ENCODE data around the gene BUD13. TPM values are rescaled to one million over a fixed set of nuclear protein-coding genes. Genes with fewer than 3 reads are reported as not detected.
A peak's percentile ranks its signal among the peaks of the same experiment; 100 is the strongest.

Gene BUD13
- total RNA-seq, 1 experiment from 2014 or later, result 10.4 TPM

GRCh38 chr11:116788975-116789374 is 16.2 kb upstream of the BUD13 start:
- Mint-ChIP-seq H3K36me3 (ENCODE audit: insufficient read depth, unreplicated experiment) (peaks cover 33% of the 10 kb centered on the region), H3K4me1 (ENCODE audit: low read depth, unreplicated experiment) (peaks cover 17% of the 10 kb centered on the region), H3K27ac (ENCODE audit: unreplicated experiment) (no peak overlapping the region)

GRCh38 chr11:116788534-116788933 is 15.7 kb upstream of the BUD13 start:
- BruUV-seq (replicated peaks), result no TSS peak
- intact Hi-C loops (cut with micrococcal nuclease; ENCODE audit: unreplicated experiment), result no loop called here
- Mint-ChIP-seq H3K27me3 (ENCODE audit: unreplicated experiment) (no peaks in the 10 kb centered on the region), H3K4me3 (ENCODE audit: low read depth, unreplicated experiment) (peak overlapping the region; percentile 90), H3K4me1 (ENCODE audit: low read depth, unreplicated experiment) (peaks cover 17% of the 10 kb centered on the region), H3K27ac (ENCODE audit: unreplicated experiment) (peak overlapping the region; percentile 96), H3K9me3 (ENCODE audit: low read depth, unreplicated experiment) (no peaks in the 10 kb centered on the region), H3K36me3 (ENCODE audit: insufficient read depth, unreplicated experiment) (peaks cover 33% of the 10 kb centered on the region)
- no peak for TF ChIP-seq CTCF (IDR thresholded peaks at IDR 0.05; ENCODE audit: unreplicated experiment)
- no peak for DNase-seq
- CTCF ChIA-PET, result interaction anchor here (1.1 to 1.7 kb wide), 2 partner anchors 48 to 318 kb away, joined by 3 to 10 read pairs; no protein-coding TSS in a partner anchor

More at GRCh38 chr11:116788975-116789374, 16.2 kb upstream of the BUD13 start:
- no peak for TF ChIP-seq CTCF (IDR thresholded peaks at IDR 0.05; ENCODE audit: unreplicated experiment)
- no TSS peak for BruUV-seq (replicated peaks)
- intact Hi-C loops (cut with micrococcal nuclease; ENCODE audit: unreplicated experiment), result no loop called here
- Mint-ChIP-seq H3K9me3 (ENCODE audit: low read depth, unreplicated experiment) (no peaks in the 10 kb centered on the region), H3K4me3 (ENCODE audit: low read depth, unreplicated experiment) (peak overlapping the region; percentile 90), H3K27me3 (ENCODE audit: unreplicated experiment) (no peaks in the 10 kb centered on the region)
- DNase-seq, result no peak
- CTCF ChIA-PET, result interaction anchor here (1.7 kb wide), 1 partner anchor 47 kb away, joined by 10 read pairs; no protein-coding TSS in a partner anchor

GRCh38 chr11:116787786-116788486 is 15.1 kb upstream of the BUD13 start, which contains the start of gene ZPR1:
Gene ZPR1 (minus strand): TSS chr11:116788023. CDS start chr11:116787990, 33 bp downstream.
- TSS peak; percentile 97 for BruUV-seq (replicated peaks)
- H3K36me3 Mint-ChIP-seq (ENCODE audit: insufficient read depth, unreplicated experiment), result peaks cover 34% of the 10 kb centered on the region
- peak within 1 kb of the TSS; percentile 96 for H3K27ac Mint-ChIP-seq (ENCODE audit: unreplicated experiment)
- no peaks in the 10 kb centered on the region for H3K27me3 Mint-ChIP-seq (ENCODE audit: unreplicated experiment)
- peak; percentile 80 for DNase-seq
- peak within 1 kb of the TSS; percentile 90 for H3K4me3 Mint-ChIP-seq (ENCODE audit: low read depth, unreplicated experiment)
- intact Hi-C loops (cut with micrococcal nuclease; ENCODE audit: unreplicated experiment), result no loop called here
- TF ChIP-seq CTCF (IDR thresholded peaks at IDR 0.05; ENCODE audit: unreplicated experiment), result no peak
- no peaks in the 10 kb centered on the region for H3K9me3 Mint-ChIP-seq (ENCODE audit: low read depth, unreplicated experiment)
- CTCF ChIA-PET, result interaction anchor here (0.9 to 1.7 kb wide), 3 partner anchors 12 to 318 kb away, joined by 3 to 10 read pairs (median 3); no protein-coding TSS in a partner anchor
- H3K4me1 Mint-ChIP-seq (ENCODE audit: low read depth, unreplicated experiment), result peaks cover 17% of the 10 kb centered on the region

GRCh38 chr11:116787436-116787785 is 14.6 kb upstream of the BUD13 start:
- intact Hi-C loops (cut with micrococcal nuclease; ENCODE audit: unreplicated experiment), result no loop called here
- no TSS peak for BruUV-seq (replicated peaks)
- Mint-ChIP-seq H3K27me3 (ENCODE audit: unreplicated experiment) (no peaks in the 10 kb centered on the region), H3K4me1 (ENCODE audit: low read depth, unreplicated experiment) (peaks cover 17% of the 10 kb centered on the region), H3K27ac (ENCODE audit: unreplicated experiment) (no peak overlapping the region), H3K9me3 (ENCODE audit: low read depth, unreplicated experiment) (no peaks in the 10 kb centered on the region), H3K4me3 (ENCODE audit: low read depth, unreplicated experiment) (peak overlapping the region; percentile 90), H3K36me3 (ENCODE audit: insufficient read depth, unreplicated experiment) (peaks cover 39% of the 10 kb centered on the region)
- no peak for DNase-seq
- CTCF ChIA-PET, result interaction anchor here (0.9 to 1.7 kb wide), 3 partner anchors 11 to 319 kb away, joined by 3 to 10 read pairs (median 3); no protein-coding TSS in a partner anchor
- TF ChIP-seq CTCF (IDR thresholded peaks at IDR 0.05; ENCODE audit: unreplicated experiment), result no peak
